ENCODE measurements around the gene FREY1. TPM values are rescaled to one million over a fixed set of nuclear protein-coding genes. Genes with fewer than 3 reads are reported as not detected.

Gene FREY1
- total RNA-seq, 1 experiment from 2014 or later, result not detected

DNA sequence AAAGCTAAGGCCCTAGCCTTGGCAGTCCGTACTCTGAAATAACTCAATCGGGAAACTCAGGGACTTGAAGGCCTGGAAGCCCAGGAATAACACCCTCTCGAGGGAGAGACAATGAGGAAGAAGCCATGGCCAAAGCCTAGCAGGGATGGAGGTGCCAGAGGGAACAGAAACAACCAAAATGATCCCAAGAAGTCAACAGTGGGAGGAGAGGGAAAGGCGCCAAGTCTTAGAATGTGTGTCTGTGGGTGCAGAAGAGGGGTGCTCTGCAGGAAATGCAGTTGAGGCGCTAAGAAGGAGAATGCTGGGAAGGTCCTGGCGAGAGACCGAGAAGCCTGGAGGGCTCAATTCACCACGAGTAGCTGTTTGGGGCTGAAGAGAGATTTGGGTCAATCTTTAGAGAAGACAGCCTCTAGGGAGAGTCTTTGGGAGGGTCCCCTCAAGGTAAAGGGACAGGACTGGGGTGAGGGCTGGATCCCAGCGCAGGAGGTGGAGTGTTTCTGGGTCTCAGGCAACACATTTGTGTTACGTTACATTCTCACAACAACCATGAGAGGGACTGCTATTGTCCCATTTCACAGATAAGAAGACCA, 22.4 kb downstream of the FREY1 start:
- no peak for DNase-seq (ENCODE audit: low read depth)
- in situ Hi-C loops (cut with HindIII; ENCODE audit: low pct_unique_long_range_greater_than_20kb, low sequenced_read_pairs), result no loop called here

DNA sequence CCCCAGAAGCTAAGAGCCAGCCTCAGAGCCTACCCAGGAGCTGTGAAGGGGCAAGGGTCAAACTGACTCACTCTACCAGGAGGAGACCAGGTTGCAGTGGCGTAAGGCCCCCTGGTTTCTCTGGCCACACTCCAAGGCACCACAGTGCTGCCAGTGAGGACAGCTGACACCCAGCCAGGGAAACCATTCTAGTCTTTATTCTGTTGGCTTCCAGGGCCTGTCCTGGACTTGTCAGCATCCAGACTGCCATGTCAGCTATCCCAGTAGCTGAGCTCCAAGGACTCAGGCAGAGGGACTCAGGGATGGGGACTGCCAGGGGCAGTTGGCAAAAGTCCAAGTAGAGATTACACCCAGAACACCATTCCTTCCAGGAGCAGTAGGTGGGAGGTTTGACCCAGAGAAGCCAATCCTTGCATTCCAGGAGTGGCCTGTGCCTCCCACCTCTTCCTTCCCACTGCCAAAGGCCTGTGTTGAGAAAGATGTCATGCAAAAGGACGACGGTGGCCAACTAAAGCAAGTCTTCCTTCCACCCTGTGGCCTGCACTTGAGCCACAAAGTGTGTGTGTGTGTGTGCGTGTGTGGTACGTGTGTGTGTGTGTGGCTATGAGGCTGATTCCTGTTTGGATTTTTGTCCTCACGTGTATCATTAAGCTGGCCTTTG, 25.2 kb downstream of the FREY1 start:
- in situ Hi-C loops (cut with HindIII; ENCODE audit: low pct_unique_long_range_greater_than_20kb, low sequenced_read_pairs), result no loop called here

DNA sequence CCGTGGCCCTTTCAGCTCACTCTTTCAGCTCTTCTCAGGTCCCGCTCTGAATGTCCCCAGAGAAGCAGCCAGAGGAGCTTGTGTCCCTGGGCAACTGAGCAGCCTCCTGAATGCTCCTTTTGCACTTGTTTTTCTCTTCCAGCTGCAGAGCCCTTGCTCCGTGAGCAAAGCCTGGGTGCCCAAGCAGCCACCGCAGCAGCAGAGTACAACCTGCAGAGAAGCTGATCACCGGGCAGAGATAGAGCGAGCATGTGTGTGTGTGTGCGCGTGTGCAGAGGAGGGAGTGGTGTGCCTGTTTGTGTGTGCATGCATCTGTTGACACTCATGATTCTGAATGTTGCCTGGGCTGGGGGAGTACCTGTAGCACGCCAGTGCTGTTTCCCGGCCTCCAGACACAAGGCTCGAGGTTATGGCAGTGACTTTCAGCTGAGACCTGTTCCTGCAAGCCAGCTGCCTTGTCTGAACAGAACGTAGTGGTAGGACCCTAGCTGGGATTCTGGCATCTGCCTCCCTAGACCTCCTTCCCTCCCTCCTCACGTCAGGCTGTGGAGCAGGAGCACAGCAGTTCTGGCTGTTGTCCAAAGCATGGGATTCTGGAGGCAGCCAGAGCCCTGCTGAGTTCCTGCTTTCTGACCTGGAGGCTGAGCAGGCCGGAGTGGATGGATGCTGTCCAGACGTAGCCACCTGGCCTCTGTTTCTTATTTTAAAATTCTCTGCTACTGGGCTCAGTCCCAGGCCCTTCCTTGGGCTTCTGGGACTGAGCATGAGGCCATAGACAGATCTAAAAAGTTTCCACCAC, 26.1 kb downstream of the FREY1 start:
- no peak for DNase-seq (ENCODE audit: low read depth)
- in situ Hi-C loops (cut with HindIII; ENCODE audit: low pct_unique_long_range_greater_than_20kb, low sequenced_read_pairs), result no loop called here

More for the DNA sequence above, 25.2 kb downstream of the FREY1 start:
- DNase-seq (ENCODE audit: low read depth), result no peak

DNA sequence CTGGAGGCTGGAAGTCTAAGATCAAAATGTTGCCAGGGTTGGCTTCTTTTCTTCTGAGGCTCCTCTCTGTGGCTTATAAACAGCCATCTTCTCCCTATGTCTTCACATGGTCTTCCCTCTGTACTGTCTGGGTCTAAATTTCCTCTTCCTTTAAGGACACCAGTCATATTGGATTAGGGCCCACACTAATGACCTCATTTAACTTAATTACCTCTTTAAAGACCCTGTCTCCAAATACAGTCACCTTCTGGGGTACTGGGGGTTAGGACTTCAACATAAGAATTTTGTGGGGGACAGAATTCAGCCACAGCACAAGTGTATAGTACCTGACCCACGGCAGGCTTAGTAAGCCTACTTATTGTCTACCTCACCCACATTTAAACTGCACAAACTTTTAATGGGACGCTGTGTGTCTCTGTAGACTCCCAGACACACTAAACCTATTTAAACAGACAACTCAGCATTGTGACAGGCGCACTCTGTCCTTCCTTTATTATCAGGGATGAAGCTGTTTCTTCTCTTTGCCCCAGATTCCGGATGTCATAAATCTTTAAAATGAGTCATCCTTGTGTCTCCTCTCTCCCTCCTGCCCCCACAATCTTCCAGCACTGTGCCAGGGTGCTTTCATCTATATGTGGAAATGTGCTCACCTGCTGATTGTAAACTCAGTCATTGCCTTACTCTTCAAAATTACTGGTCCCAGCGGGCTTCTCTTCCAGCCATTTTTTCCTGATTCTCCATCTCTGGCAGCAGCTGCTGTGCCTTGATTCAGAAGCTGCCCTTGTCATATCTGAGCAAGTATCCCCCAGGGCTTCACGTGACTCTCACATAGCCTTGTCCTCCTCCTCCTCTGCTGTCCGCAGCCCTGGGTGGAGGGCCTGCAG, 27.0 kb downstream of the FREY1 start:
- peak; percentile 25 for DNase-seq (ENCODE audit: low read depth)

DNA sequence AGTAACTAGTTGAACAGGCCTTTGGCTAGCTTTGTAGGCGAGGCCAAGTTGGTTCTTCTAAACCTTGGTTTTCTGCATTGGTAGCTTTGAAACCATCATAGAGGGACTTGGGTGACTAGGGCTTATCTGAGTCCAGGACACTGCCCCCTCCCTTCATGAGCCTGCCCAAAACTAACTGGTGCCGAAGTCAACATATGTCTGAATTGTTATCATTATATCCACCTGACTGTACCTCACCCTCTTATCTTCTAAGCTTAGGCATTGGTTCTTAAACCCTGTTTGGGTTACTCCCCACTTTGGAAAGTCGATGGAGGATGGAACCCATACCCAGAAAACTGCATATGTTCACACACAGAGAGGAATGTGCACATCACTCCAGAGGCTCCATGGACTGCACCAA, 29.2 kb downstream of the FREY1 start:
- in situ Hi-C loops (cut with HindIII; ENCODE audit: low pct_unique_long_range_greater_than_20kb, low sequenced_read_pairs), result no loop called here
- DNase-seq (ENCODE audit: low read depth), result no peak

More for the DNA sequence above, 27.0 kb downstream of the FREY1 start:
- in situ Hi-C loops (cut with HindIII; ENCODE audit: low pct_unique_long_range_greater_than_20kb, low sequenced_read_pairs), result no loop called here

DNA sequence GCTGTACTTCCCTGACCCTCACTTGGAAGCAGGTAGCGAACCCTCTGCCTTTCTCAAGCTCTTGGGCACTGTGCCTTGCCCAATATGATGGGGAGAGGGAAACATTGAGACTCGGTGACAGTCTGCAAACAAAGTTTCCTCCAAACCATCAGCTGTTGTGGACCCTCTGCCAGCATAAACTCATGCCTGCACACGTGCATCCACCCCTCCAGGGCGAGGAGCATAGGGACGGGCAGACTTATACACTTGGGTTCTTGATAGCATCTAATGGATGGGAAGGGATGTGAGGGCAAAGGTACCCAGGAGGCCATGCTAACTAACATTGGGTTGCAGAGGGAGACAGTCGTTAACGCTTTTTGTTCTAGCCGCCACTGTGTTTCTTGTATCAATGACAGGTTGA, 29.9 kb downstream of the FREY1 start:
- DNase-seq (ENCODE audit: low read depth), result no peak
- in situ Hi-C loops (cut with HindIII; ENCODE audit: low pct_unique_long_range_greater_than_20kb, low sequenced_read_pairs), result no loop called here

DNA sequence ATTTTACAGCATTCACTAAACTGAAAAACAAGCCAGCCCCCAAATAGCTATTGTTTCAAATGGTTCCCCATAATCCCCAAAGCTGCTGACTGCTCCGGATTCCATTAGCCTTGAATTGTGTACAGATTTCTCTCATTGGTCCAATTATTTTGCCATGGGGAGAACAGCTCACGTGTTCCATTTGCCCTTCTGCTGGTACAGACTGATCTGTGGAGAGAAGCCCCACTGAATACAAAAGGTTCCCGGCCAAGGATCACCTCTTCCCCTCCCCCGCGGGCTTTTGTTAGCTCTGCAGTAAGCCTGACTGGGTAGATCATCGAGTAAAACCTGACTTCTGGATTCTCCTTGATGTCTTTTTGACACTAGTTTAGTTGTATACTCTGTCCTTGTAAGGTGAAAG, 30.7 kb downstream of the FREY1 start:
- no peak for DNase-seq (ENCODE audit: low read depth)
- in situ Hi-C loops (cut with HindIII; ENCODE audit: low pct_unique_long_range_greater_than_20kb, low sequenced_read_pairs), result no loop called here

DNA sequence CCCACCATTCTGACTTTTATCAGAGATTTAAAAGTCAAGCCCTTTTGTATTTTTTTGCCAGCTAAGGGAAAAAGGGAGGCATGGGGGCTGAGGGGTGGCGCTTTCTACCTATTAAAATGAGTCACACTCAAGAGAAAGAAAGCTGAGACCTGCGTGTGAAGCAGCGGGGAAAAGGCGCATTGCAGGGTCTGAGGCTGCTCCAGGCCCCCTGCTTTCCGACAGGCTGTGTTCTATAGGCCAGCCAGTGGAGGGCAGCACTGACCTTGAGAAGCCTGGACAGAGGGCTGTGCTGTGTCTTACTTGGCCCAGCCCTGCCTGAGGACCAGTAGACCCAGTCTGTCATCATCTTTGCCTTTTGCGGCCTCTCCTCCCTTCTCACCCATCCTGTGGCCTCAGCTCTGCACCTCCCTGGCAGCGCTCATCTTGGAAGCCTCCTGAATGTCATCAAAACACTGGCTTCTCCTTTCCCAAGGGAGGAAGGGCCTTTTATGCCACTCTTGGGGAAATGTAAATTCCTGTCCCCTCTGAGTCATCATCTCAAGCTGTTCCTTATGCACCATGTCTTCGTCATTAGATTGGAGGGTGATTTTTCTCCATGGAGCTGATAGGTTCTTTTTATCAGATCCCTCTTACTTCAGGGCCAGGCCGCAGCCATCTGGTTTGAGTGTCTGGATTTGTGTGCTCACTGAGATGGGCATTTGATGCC, 34.3 kb downstream of the FREY1 start:
- peak; percentile 44 for DNase-seq (ENCODE audit: low read depth)
- in situ Hi-C loops (cut with HindIII; ENCODE audit: low pct_unique_long_range_greater_than_20kb, low sequenced_read_pairs), result no loop called here

DNA sequence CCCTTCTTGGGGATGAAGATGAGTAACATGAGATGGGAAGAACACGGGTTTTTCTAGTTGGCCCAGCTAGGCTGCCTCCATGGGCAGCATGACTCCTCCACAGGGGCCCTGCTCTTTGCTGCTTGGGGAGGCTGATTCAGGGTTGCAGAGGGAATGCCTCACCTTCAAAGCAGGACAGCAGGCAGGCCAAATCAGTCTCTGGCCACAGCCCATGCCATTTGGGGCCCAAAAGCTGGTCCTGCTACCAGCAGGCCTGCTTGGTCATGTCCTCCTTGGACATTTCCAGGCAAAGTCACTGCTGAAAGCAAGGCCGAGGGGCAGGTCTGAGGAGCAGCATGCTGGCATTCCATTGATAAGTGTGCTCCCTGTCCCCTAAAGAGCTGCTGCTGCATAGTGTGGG, 35.4 kb downstream of the FREY1 start:
- DNase-seq (ENCODE audit: low read depth), result no peak
- in situ Hi-C loops (cut with HindIII; ENCODE audit: low pct_unique_long_range_greater_than_20kb, low sequenced_read_pairs), result no loop called here

DNA sequence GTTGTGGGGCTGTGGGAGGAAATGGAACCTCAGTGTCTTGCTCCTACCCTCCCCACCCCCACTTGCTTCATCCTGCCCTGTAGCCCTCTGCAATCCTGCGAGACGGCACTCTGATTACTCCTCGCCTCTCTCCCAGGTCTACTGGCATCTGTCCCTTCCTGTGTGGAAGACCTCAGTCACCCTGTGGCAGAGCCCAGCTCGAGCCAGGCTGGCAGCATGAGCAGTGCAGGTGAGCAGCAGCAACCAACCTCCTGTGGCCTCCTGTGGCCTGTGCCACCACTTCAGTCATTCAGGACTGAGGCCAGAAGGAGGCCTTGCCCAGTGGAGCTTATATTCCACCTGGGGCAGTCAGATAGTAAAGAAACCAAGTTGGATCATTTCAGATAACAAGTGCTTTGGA, 36.4 kb downstream of the FREY1 start:
- in situ Hi-C loops (cut with HindIII; ENCODE audit: low pct_unique_long_range_greater_than_20kb, low sequenced_read_pairs), result no loop called here
- DNase-seq (ENCODE audit: low read depth), result no peak

DNA sequence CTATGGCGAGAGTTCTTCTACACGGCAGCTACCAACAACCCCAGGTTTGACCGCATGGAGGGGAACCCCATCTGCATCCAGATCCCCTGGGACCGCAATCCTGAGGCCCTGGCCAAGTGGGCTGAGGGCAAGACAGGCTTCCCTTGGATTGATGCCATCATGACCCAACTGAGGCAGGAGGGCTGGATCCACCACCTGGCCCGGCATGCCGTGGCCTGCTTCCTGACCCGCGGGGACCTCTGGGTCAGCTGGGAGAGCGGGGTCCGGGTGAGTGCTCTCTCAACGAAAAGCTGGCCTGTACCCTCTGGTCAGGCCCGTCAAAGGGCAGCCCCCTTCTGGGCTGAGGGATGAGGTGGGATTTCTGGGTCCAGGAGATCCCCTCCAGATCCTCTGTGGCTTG, 37.5 kb downstream of the FREY1 start:
- no peak for DNase-seq (ENCODE audit: low read depth)
- in situ Hi-C loops (cut with HindIII; ENCODE audit: low pct_unique_long_range_greater_than_20kb, low sequenced_read_pairs), result no loop called here

DNA sequence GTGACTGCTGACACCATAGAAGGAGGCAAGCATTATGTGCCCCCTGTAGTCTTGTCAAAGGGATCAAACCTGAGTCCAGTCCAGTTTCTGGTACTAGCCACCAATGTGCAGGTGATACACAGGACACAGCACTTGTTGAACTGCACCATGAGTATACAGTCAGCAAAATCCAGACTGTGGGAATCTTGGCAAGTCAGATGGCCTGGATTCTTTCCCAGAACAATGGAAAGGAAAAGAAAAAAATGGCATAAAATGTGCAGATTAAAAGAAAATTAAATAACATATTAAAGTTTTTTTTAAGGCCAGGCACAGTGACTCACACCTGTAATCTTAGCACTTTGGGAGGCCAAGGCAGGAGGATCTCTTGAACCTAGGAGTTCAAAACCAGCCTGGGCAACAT, 43.0 kb downstream of the FREY1 start:
- in situ Hi-C loops (cut with HindIII; ENCODE audit: low pct_unique_long_range_greater_than_20kb, low sequenced_read_pairs), result no loop called here
- no peak for DNase-seq (ENCODE audit: low read depth)

DNA sequence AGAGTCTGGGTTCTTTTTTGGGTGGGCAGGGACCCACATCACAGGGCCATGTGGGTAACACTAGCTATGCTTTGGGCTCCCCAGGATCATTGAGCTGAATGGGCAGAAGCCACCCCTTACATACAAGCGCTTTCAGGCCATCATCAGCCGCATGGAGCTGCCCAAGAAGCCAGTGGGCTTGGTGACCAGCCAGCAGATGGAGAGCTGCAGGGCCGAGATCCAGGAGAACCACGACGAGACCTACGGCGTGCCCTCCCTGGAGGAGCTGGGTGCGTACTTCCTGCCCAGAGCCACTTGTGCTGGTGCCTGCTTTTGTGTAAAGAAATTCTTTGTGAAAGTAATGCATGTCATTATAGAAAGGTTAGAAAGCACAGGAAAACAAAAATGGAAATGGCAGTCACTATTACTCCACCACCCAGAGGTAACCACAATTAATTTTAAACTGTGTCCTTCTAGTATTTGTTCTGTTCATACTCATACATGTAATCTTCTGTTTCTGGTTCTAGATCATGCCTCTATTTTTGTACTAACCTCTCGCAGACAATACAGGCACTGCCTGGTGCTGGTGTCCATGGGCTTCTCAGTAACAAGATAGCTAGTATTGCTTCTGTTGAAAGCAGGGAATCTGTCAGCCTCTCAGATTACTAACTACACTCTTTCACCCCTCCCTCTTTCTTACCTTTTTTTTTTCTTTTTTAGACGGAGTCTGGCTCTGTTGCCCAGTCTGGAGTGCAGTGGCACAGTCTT, 46.1 kb downstream of the FREY1 start:
- in situ Hi-C loops (cut with HindIII; ENCODE audit: low pct_unique_long_range_greater_than_20kb, low sequenced_read_pairs), result no loop called here
- DNase-seq (ENCODE audit: low read depth), result no peak

DNA sequence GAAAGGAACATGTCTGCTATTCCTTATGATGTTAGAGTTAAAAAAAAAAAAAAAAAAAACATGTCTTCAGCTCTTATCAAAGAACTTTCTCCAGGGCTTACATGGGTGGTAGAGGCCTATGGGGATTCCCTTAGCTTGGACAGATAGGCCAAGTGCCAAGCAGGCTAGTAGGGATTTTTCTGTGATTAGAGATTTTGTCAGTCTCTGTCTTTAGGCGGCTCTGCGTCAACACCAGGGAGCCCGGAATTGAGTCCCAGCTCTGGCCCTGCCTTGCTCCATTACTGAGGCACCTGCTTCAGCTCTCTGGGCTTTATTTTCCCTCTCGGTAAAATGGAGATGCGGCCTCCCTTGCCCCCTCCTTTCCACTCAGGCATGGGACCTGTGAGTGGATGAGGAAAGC, 46.7 kb downstream of the FREY1 start:
- DNase-seq (ENCODE audit: low read depth), result no peak
- in situ Hi-C loops (cut with HindIII; ENCODE audit: low pct_unique_long_range_greater_than_20kb, low sequenced_read_pairs), result no loop called here

DNA sequence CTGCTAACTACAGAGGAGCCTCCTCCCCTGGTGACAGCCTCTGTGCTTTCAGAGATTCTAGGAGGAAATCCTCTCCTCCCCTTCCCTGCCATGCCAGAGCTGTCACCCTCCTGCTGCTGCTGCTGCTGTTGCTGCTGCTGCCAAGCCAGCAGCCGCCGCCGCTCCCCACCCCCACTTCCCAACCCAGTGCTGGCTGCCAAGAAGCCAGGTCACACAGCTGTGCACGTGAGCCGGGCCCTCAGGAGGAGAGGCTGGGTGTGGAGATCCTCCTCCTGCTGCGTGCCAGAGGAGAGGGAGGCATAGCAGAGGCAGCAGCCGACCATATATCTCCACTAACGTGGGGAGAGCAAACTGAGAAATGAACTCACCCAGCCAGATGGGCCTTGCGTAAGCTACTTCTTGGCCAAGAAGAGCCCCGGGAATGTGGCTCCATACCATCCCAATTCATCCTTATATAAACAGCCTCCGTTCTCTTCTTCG, 47.4 kb downstream of the FREY1 start:
- in situ Hi-C loops (cut with HindIII; ENCODE audit: low pct_unique_long_range_greater_than_20kb, low sequenced_read_pairs), result no loop called here

DNA sequence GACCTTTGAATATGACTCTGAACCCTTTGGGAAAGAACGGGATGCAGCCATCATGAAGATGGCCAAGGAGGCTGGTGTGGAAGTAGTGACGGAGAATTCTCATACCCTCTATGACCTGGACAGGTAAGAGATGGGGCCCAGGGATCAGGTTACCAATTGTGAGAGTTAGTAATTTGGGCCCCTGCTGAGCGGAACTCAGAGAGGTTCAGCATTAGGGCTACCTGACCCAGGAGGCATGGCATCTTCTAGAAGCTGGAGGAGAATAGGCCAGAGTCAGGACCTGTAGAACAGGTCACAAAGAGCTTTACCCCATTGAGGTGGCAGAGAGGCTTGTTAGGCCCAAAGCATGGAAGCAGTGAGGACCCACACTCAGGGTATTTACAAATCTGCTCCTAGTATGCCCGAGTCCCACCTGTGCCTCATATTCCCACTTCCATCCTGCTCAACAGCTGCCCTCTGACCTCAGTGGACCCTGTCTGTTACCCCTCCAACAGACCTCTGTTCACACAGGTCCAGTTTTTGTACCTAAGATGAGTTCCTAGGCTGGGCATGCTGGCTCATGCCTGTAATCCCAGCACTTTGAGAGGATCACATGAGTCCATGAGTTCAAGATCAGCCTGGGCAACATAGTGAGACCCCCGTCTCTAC, 48.2 kb downstream of the FREY1 start:
- DNase-seq (ENCODE audit: low read depth), result no peak
- in situ Hi-C loops (cut with HindIII; ENCODE audit: low pct_unique_long_range_greater_than_20kb, low sequenced_read_pairs), result no loop called here

More for the DNA sequence above, 47.4 kb downstream of the FREY1 start:
- DNase-seq (ENCODE audit: low read depth), result peak; percentile 88

DNA sequence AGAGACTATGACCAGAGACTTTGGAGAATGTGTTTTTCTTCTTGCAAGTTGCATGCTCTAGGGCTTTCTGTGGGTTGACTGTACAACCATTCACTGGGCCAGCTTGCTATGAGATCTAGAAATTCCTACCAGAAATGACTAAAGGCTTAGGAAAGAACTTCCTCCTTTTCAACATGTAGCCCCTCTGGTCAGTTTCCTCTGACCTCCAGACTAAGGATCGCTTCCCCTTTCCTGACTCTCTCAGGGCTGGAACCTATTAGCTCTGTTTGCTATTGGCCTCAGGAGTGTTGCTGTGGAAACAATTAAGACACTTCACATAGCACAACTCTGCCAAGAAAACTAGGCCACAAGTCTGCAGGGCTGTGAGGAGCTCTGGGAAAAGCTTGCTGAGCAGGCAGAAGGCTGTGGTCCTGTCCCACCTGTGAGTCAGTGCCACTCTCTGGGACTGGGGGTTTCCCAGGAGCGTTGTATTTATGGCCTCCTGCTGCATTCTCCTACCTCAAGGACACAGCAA, 49.1 kb downstream of the FREY1 start:
- in situ Hi-C loops (cut with HindIII; ENCODE audit: low pct_unique_long_range_greater_than_20kb, low sequenced_read_pairs), result no loop called here
- peak; percentile 60 for DNase-seq (ENCODE audit: low read depth)

Measured in Caki2 (cell line).